ENCODE measurements around the gene GPR17.
A peak's percentile ranks its signal among the peaks of the same experiment; 100 is the strongest.

The GPR17 gene

GRCh38 chr2:127650785-127651380 lies 4.9 kb downstream of the GPR17 start:
- Histone ChIP-seq H3K9ac (ENCODE audit: low read length) (peak overlapping the region; percentile 45), H3K27ac (ENCODE audit: low read depth, low read length) (peak overlapping the region; percentile 99), H3K27me3 (ENCODE audit: control insufficient read depth, insufficient read depth, low read length) (no peaks in the 10 kb centered on the region), H3K4me1 (ENCODE audit: control insufficient read depth, insufficient read depth, low read length) (peaks cover 86% of the 10 kb centered on the region), H3K36me3 (ENCODE audit: control insufficient read depth, insufficient read depth, low read length) (peaks cover 6% of the 10 kb centered on the region), H3K4me3 (ENCODE audit: low read length) (peak overlapping the region; percentile 18)

GRCh38 chr2:127651381-127651809 lies 5.4 kb downstream of the GPR17 start:
- H3K4me1 ChIP-seq (ENCODE audit: control insufficient read depth, insufficient read depth, low read length): peaks cover 85% of the 10 kb centered on the region
- H3K27ac ChIP-seq (ENCODE audit: low read depth, low read length): peak overlapping the region; percentile 99

GRCh38 chr2:127651971-127652550 lies 6.1 kb downstream of the GPR17 start:
- peaks cover 84% of the 10 kb centered on the region for H3K4me1 ChIP-seq (ENCODE audit: control insufficient read depth, insufficient read depth, low read length)
- no peak overlapping the region for H3K9ac ChIP-seq (ENCODE audit: low read length)
- H3K27me3 ChIP-seq (ENCODE audit: control insufficient read depth, insufficient read depth, low read length): no peaks in the 10 kb centered on the region
- peak overlapping the region; percentile 99 for H3K27ac ChIP-seq (ENCODE audit: low read depth, low read length)
- H3K36me3 ChIP-seq (ENCODE audit: control insufficient read depth, insufficient read depth, low read length): peaks cover 12% of the 10 kb centered on the region
- no peak overlapping the region for H3K4me3 ChIP-seq (ENCODE audit: low read length)

More at GRCh38 chr2:127651381-127651809, 5.4 kb downstream of the GPR17 start:
- Histone ChIP-seq H3K9ac (ENCODE audit: low read length) (peak overlapping the region; percentile 45), H3K27me3 (ENCODE audit: control insufficient read depth, insufficient read depth, low read length) (no peaks in the 10 kb centered on the region), H3K4me3 (ENCODE audit: low read length) (peak overlapping the region; percentile 18), H3K36me3 (ENCODE audit: control insufficient read depth, insufficient read depth, low read length) (peaks cover 6% of the 10 kb centered on the region)

- Histone ChIP-seq H3K9ac (ENCODE audit: low read length) (no peak overlapping the region), H3K4me3 (ENCODE audit: low read length) (no peak overlapping the region), H3K4me1 (ENCODE audit: control insufficient read depth, insufficient read depth, low read length) (peaks cover 89% of the 10 kb centered on the region), H3K27ac (ENCODE audit: low read depth, low read length) (peak overlapping the region; percentile 99), H3K36me3 (ENCODE audit: control insufficient read depth, insufficient read depth, low read length) (peaks cover 12% of the 10 kb centered on the region), H3K27me3 (ENCODE audit: control insufficient read depth, insufficient read depth, low read length) (no peaks in the 10 kb centered on the region)
These were observed 6.9 kb downstream of the GPR17 start for GRCh38 chr2:127652786-127653357.

GRCh38 chr2:127653421-127654083 lies 7.6 kb downstream of the GPR17 start:
- Histone ChIP-seq H3K27ac (ENCODE audit: low read depth, low read length) (peak overlapping the region; percentile 99), H3K4me3 (ENCODE audit: low read length) (no peak overlapping the region), H3K4me1 (ENCODE audit: control insufficient read depth, insufficient read depth, low read length) (peaks cover 90% of the 10 kb centered on the region), H3K9ac (ENCODE audit: low read length) (no peak overlapping the region), H3K27me3 (ENCODE audit: control insufficient read depth, insufficient read depth, low read length) (no peaks in the 10 kb centered on the region), H3K36me3 (ENCODE audit: control insufficient read depth, insufficient read depth, low read length) (peaks cover 12% of the 10 kb centered on the region)

GRCh38 chr2:127654084-127654837 lies 8.3 kb downstream of the GPR17 start:
- peaks cover 93% of the 10 kb centered on the region for H3K4me1 ChIP-seq (ENCODE audit: control insufficient read depth, insufficient read depth, low read length)
- peaks cover 12% of the 10 kb centered on the region for H3K36me3 ChIP-seq (ENCODE audit: control insufficient read depth, insufficient read depth, low read length)
- H3K9ac ChIP-seq (ENCODE audit: low read length): no peak overlapping the region
- H3K4me3 ChIP-seq (ENCODE audit: low read length): no peak overlapping the region
- H3K27me3 ChIP-seq (ENCODE audit: control insufficient read depth, insufficient read depth, low read length): no peaks in the 10 kb centered on the region
- peak overlapping the region; percentile 99 for H3K27ac ChIP-seq (ENCODE audit: low read depth, low read length)

- Histone ChIP-seq H3K36me3 (ENCODE audit: control insufficient read depth, insufficient read depth, low read length) (peaks cover 12% of the 10 kb centered on the region), H3K4me3 (ENCODE audit: low read length) (no peak overlapping the region), H3K4me1 (ENCODE audit: control insufficient read depth, insufficient read depth, low read length) (peaks cover 92% of the 10 kb centered on the region), H3K9ac (ENCODE audit: low read length) (no peak overlapping the region), H3K27ac (ENCODE audit: low read depth, low read length) (peak overlapping the region; percentile 99), H3K27me3 (ENCODE audit: control insufficient read depth, insufficient read depth, low read length) (no peaks in the 10 kb centered on the region)
These were observed 8.9 kb downstream of the GPR17 start for GRCh38 chr2:127654838-127655175.

- Histone ChIP-seq H3K27me3 (ENCODE audit: control insufficient read depth, insufficient read depth, low read length) (no peaks in the 10 kb centered on the region), H3K9ac (ENCODE audit: low read length) (no peak overlapping the region), H3K27ac (ENCODE audit: low read depth, low read length) (peak overlapping the region; percentile 99), H3K4me3 (ENCODE audit: low read length) (no peak overlapping the region), H3K36me3 (ENCODE audit: control insufficient read depth, insufficient read depth, low read length) (peaks cover 12% of the 10 kb centered on the region), H3K4me1 (ENCODE audit: control insufficient read depth, insufficient read depth, low read length) (peaks cover 92% of the 10 kb centered on the region)
These were observed 9.5 kb downstream of the GPR17 start for GRCh38 chr2:127655209-127656073.

- H3K36me3 ChIP-seq (ENCODE audit: control insufficient read depth, insufficient read depth, low read length): peaks cover 8% of the 10 kb centered on the region
- peaks cover 90% of the 10 kb centered on the region for H3K4me1 ChIP-seq (ENCODE audit: control insufficient read depth, insufficient read depth, low read length)
- no peaks in the 10 kb centered on the region for H3K27me3 ChIP-seq (ENCODE audit: control insufficient read depth, insufficient read depth, low read length)
- H3K27ac ChIP-seq (ENCODE audit: low read depth, low read length): peak overlapping the region; percentile 99
- no peak overlapping the region for H3K4me3 ChIP-seq (ENCODE audit: low read length)
- H3K9ac ChIP-seq (ENCODE audit: low read length): peak overlapping the region; percentile 16
These were observed 10.7 kb downstream of the GPR17 start for GRCh38 chr2:127656569-127657231.

- H3K9ac ChIP-seq (ENCODE audit: low read length): no peak overlapping the region
- peak overlapping the region; percentile 99 for H3K27ac ChIP-seq (ENCODE audit: low read depth, low read length)
- H3K27me3 ChIP-seq (ENCODE audit: control insufficient read depth, insufficient read depth, low read length): no peaks in the 10 kb centered on the region
- H3K4me3 ChIP-seq (ENCODE audit: low read length): no peak overlapping the region
- peaks cover 92% of the 10 kb centered on the region for H3K4me1 ChIP-seq (ENCODE audit: control insufficient read depth, insufficient read depth, low read length)
- peaks cover 8% of the 10 kb centered on the region for H3K36me3 ChIP-seq (ENCODE audit: control insufficient read depth, insufficient read depth, low read length)
These were observed 11.3 kb downstream of the GPR17 start for GRCh38 chr2:127657232-127657595.

- no peak overlapping the region for H3K4me3 ChIP-seq (ENCODE audit: low read length)
- peak overlapping the region; percentile 99 for H3K27ac ChIP-seq (ENCODE audit: low read depth, low read length)
- H3K4me1 ChIP-seq (ENCODE audit: control insufficient read depth, insufficient read depth, low read length): peaks cover 87% of the 10 kb centered on the region
- H3K27me3 ChIP-seq (ENCODE audit: control insufficient read depth, insufficient read depth, low read length): no peaks in the 10 kb centered on the region
- peaks cover 8% of the 10 kb centered on the region for H3K36me3 ChIP-seq (ENCODE audit: control insufficient read depth, insufficient read depth, low read length)
- H3K9ac ChIP-seq (ENCODE audit: low read length): no peak overlapping the region
These were observed 12.2 kb downstream of the GPR17 start for GRCh38 chr2:127658146-127658545.

All from rectal smooth muscle tissue (tissue), 1 donor.